Measurements from ENCODE around the gene L3MBTL1.

The L3MBTL1 gene

GRCh38 chr20:43536817-43537440 lies 29.4 kb downstream of the L3MBTL1 start:
- Mint-ChIP-seq H3K27me3 (no peaks in the 10 kb centered on the region), H3K27ac (no peak overlapping the region), H3K4me1 (ENCODE audit: low read depth) (peaks cover 4% of the 10 kb centered on the region), H3K4me3 (no peak overlapping the region), H3K9me3 (no peaks in the 10 kb centered on the region), H3K36me3 (ENCODE audit: low read depth) (no peaks in the 10 kb centered on the region)

- Mint-ChIP-seq H3K27ac (no peak overlapping the region), H3K4me1 (ENCODE audit: low read depth) (peaks cover 1% of the 10 kb centered on the region), H3K4me3 (no peak overlapping the region), H3K36me3 (ENCODE audit: low read depth) (no peaks in the 10 kb centered on the region), H3K27me3 (no peaks in the 10 kb centered on the region), H3K9me3 (no peaks in the 10 kb centered on the region)
These were observed 30.7 kb downstream of the L3MBTL1 start for GRCh38 chr20:43537921-43538877.

DNA sequence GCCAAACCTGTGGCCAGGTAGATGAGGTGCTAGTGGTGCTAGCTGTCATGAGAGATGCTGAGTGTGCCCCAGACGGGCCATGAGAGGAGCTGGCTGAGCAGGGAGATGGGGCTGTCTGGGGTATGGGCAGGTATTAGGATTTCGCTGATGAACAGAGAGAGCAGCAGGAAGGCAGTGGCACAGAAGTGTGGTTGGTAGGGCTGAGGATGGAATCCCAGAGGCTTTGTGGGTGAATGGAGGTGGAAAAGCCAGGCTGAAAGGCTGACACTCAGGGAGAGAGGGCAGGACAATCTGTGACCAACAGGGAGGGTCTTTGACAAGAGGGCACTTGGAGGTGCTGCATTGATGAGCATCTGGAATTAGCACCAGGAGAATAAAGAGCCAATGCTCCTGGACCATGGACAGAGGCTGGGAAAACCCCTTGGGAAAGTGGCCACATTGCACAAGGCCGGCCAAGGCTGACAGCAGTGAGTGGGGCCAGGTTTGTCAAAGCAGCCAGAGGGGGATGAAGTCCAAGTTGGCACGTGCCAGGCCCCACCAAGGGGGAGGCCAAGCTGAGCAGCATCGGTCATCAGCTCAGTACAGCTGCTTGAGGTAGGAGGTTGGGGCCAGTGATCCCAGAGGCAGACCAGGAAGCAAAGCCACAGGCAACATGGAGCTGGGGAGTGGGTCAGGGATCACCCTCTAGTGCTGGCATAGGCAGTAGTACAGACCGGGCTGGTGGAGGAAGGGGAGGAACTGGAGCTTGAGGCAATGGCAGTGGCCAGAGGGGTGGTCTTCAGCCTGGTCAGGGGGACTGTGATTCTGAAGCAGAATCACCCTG lies 31.6 kb downstream of the L3MBTL1 start:
- no peak overlapping the region for H3K4me3 Mint-ChIP-seq
- H3K27ac Mint-ChIP-seq, result no peak overlapping the region

DNA sequence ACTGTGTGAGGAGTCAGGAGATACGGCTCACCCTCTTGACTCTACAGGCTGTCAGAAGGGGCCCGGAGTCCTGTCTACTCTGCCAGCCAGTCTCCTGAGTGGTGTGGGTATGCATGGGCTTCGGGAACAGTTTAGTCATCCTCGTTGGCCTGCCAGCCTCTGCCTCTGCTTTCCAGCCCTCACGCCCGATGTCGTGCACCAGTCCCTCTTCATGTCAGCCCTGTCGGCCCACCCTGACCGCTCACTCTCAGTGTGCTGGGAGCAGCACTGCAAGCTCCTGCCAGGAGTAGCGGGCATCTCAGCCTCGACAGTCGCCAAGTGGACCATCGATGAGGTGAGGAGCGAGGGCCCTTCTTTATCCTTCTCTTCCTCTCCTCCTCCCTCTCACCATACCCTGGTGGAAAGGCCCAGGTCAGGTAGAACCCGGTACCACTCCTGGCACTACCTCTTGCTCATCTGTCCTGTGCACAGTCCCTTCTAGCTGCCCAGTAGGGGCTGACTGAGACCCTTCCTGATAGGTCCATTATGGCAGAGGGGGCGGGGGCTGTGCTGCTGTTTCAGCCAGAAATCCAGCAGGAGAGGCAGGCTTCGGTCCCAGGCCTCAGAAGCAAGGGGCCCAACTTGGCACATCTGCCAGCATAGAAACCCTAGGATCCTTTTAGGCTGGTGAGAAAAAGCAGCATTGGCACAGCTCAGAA lies 32.6 kb downstream of the L3MBTL1 start:
- Mint-ChIP-seq H3K9me3 (no peaks in the 10 kb centered on the region), H3K27ac (no peak overlapping the region), H3K4me1 (ENCODE audit: low read depth) (no peaks in the 10 kb centered on the region), H3K36me3 (ENCODE audit: low read depth) (no peaks in the 10 kb centered on the region), H3K4me3 (no peak overlapping the region), H3K27me3 (no peaks in the 10 kb centered on the region)

More for the DNA sequence above, 31.6 kb downstream of the L3MBTL1 start:
- H3K4me1 Mint-ChIP-seq (ENCODE audit: low read depth), result no peaks in the 10 kb centered on the region
- H3K36me3 Mint-ChIP-seq (ENCODE audit: low read depth), result no peaks in the 10 kb centered on the region
- H3K27me3 Mint-ChIP-seq, result no peaks in the 10 kb centered on the region
- no peaks in the 10 kb centered on the region for H3K9me3 Mint-ChIP-seq

DNA sequence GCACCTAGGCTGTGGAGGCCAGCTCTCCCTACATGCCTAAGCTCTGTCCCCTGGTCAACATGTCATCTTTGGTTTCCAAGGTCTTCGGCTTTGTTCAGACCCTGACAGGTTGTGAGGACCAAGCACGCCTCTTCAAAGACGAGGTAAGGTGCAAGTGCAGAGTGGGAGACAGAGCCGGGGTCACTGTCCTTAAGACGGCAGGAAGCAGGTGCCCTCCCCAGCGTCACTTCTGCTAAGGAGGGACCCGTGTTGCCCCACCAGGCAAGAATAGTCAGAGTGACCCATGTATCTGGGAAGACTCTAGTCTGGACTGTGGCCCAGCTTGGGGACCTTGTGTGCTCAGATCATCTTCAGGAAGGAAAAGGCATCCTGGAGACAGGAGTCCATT lies 33.2 kb downstream of the L3MBTL1 start:
- H3K9me3 Mint-ChIP-seq, result no peaks in the 10 kb centered on the region
- H3K27ac Mint-ChIP-seq, result no peak overlapping the region
- no peaks in the 10 kb centered on the region for H3K36me3 Mint-ChIP-seq (ENCODE audit: low read depth)
- H3K27me3 Mint-ChIP-seq, result no peaks in the 10 kb centered on the region
- no peaks in the 10 kb centered on the region for H3K4me1 Mint-ChIP-seq (ENCODE audit: low read depth)
- no peak overlapping the region for H3K4me3 Mint-ChIP-seq

DNA sequence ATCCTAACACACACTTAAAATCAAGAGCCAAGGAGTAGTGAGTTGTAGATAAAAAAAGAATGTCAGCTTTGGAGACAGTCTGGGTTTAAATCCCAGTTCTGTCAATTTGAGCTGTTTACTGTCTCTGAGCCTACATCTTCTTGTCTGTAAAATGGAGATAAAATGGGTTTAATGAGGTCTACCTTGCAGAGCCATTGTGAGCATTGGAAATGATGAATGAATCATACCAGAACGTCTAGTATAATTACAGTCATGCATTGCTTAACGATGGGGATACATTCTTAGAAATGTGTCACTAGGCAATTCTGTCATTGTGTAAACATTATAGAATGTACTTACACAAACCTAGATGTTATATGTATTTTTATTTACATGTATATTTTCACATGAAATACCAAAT lies 33.7 kb downstream of the L3MBTL1 start:
- Mint-ChIP-seq H3K4me3 (no peak overlapping the region), H3K27me3 (no peaks in the 10 kb centered on the region), H3K4me1 (ENCODE audit: low read depth) (no peaks in the 10 kb centered on the region), H3K27ac (no peak overlapping the region), H3K36me3 (ENCODE audit: low read depth) (no peaks in the 10 kb centered on the region), H3K9me3 (no peaks in the 10 kb centered on the region)

DNA sequence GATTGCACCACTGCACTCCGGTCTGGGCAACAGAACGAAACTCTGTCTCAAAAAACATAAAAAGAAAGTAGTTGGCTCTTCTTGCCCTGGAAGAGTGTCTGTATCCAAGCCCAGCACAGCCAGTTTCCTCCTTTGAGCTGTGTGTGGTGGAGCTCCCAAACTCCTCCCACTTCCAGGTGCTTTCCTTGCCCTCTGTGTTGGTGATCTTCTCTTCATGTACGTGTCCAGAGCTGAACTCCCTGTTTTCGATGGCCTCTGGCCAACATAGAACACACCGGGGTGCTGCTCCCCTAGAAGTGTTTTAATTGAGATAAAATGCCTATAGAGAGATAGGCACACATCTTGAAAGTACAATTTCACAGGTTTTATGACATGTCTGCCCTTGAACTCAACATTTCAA lies 34.7 kb downstream of the L3MBTL1 start:
- H3K4me1 Mint-ChIP-seq (ENCODE audit: low read depth), result no peaks in the 10 kb centered on the region
- peaks cover under 1% of the 10 kb centered on the region for H3K36me3 Mint-ChIP-seq (ENCODE audit: low read depth)
- no peak overlapping the region for H3K27ac Mint-ChIP-seq
- H3K4me3 Mint-ChIP-seq, result no peak overlapping the region
- no peaks in the 10 kb centered on the region for H3K9me3 Mint-ChIP-seq
- no peaks in the 10 kb centered on the region for H3K27me3 Mint-ChIP-seq

DNA sequence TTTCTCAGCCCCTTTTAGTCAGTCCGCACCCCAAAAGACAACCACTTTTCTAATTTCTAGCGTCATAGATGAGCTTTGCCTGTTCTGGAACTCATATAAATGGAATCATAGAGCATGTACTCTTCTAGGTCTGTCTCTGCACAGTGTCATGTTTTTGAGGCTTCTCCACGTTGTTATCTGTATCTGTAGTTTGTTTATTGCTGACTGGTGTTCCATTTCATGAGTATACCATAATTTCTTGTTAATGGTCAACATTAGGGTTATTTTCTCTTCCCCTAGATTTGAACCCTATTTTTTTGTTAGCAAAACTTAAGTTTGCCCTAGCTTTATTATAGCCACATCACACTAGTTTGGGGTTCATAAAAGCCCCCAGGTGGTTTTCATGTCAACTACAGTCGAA lies 35.2 kb downstream of the L3MBTL1 start:
- no peak overlapping the region for H3K4me3 Mint-ChIP-seq
- H3K9me3 Mint-ChIP-seq, result no peaks in the 10 kb centered on the region
- H3K27me3 Mint-ChIP-seq, result no peaks in the 10 kb centered on the region
- H3K27ac Mint-ChIP-seq, result no peak overlapping the region
- H3K36me3 Mint-ChIP-seq (ENCODE audit: low read depth), result peaks cover 5% of the 10 kb centered on the region
- H3K4me1 Mint-ChIP-seq (ENCODE audit: low read depth), result no peaks in the 10 kb centered on the region

- Mint-ChIP-seq H3K27me3 (no peaks in the 10 kb centered on the region), H3K9me3 (no peaks in the 10 kb centered on the region), H3K27ac (no peak overlapping the region), H3K36me3 (ENCODE audit: low read depth) (peaks cover 5% of the 10 kb centered on the region), H3K4me3 (no peak overlapping the region), H3K4me1 (ENCODE audit: low read depth) (no peaks in the 10 kb centered on the region)
These were observed 35.6 kb downstream of the L3MBTL1 start for GRCh38 chr20:43543138-43543537.

DNA sequence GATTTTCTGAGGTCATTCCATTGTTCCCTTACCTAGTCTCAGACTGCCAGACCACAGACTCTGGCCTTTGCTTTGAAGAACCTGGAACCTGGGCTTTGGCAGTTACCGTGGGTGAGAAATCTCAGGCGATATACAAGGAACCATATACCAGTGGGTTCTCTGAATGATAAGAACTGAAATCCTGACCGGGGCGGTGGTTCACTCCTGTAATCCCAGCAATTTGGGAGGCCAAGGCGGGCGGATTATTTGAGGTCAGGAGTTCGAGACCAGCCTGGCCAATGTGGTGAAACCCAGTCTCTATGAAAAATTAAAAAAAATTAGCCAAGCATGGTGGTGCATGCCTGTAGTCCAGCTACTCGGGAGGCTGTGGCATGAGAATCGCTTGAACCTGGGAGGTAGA lies 37.0 kb downstream of the L3MBTL1 start:
- H3K4me3 Mint-ChIP-seq, result no peak overlapping the region
- no peaks in the 10 kb centered on the region for H3K9me3 Mint-ChIP-seq
- H3K4me1 Mint-ChIP-seq (ENCODE audit: low read depth), result no peaks in the 10 kb centered on the region
- peaks cover 5% of the 10 kb centered on the region for H3K36me3 Mint-ChIP-seq (ENCODE audit: low read depth)
- no peak overlapping the region for H3K27ac Mint-ChIP-seq
- H3K27me3 Mint-ChIP-seq, result no peaks in the 10 kb centered on the region

- Mint-ChIP-seq H3K4me1 (ENCODE audit: low read depth) (no peaks in the 10 kb centered on the region), H3K4me3 (no peak overlapping the region), H3K27me3 (no peaks in the 10 kb centered on the region), H3K27ac (no peak overlapping the region), H3K36me3 (ENCODE audit: low read depth) (peaks cover 5% of the 10 kb centered on the region), H3K9me3 (no peaks in the 10 kb centered on the region)
These were observed 38.5 kb downstream of the L3MBTL1 start for GRCh38 chr20:43545837-43546578.

GRCh38 chr20:43548273-43548880 lies 40.9 kb downstream of the L3MBTL1 start:
- Mint-ChIP-seq H3K4me1 (ENCODE audit: low read depth) (no peaks in the 10 kb centered on the region), H3K36me3 (ENCODE audit: low read depth) (peaks cover 5% of the 10 kb centered on the region), H3K4me3 (no peak overlapping the region), H3K27ac (no peak overlapping the region), H3K9me3 (no peaks in the 10 kb centered on the region), H3K27me3 (no peaks in the 10 kb centered on the region)

DNA sequence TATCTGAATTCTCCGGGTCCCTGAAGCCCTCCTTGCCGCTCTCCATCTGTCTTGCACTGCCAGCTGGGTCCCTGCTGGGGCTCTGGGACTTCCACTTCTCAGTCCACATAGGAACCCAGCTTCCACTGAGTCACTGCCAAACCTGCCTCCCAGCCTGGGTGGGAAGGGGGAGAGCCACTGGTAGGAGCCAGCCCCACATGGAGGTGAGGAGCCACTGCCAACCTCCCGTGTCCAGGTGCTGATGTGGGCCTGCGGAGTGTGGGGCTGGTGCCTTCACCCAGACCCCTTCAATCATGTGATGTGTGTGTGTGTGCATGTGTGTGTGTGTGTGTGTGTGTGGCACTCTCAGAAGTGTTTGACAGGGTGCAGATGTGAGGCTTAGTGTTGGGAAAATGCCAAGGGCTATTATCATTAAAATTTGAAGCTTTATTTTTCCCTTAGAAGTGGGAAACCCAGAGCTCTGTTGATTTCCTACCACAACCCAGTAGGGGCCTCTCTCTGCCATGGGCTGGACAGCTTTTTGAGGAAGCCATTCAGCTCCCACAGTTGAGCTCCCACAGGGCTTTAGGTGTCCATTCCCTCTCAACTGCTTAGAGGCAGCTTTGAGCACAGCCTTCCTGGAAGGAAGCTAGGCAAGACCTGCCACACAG lies 42.0 kb downstream of the L3MBTL1 start:
- Mint-ChIP-seq H3K4me1 (ENCODE audit: low read depth) (no peaks in the 10 kb centered on the region), H3K36me3 (ENCODE audit: low read depth) (peaks cover 5% of the 10 kb centered on the region), H3K27ac (no peak overlapping the region), H3K4me3 (no peak overlapping the region), H3K27me3 (no peaks in the 10 kb centered on the region), H3K9me3 (no peaks in the 10 kb centered on the region)

Data from stimulated activated naive CD8-positive, alpha-beta T cell treated with anti-CD3 and anti-CD28 coated beads, Interleukin-15, Interleukin-2, amounts not matched to agents 100 ng/mL and 50 ng/mL, for 24 hours (primary cell).